ENCODE results near the gene MYO16.
"Not testable (repeated sequence)": the region's sequence is repeated elsewhere in the genome, so short reads cannot be mapped to it uniquely, and the experiment has no call there.

Gene MYO16

GRCh38 chr13:109091249-109091648 lies 461.8 kb downstream of the MYO16 start:
- DNase-seq = no peak

GRCh38 chr13:109092186-109092585 lies 462.8 kb downstream of the MYO16 start:
- not testable (repeated sequence) for DNase-seq

- no peak for DNase-seq
Measured at GRCh38 chr13:109093998-109094397, 464.6 kb downstream of the MYO16 start.

- DNase-seq = no peak
Measured at GRCh38 chr13:109095126-109095525, 465.7 kb downstream of the MYO16 start.

GRCh38 chr13:109096101-109096500 lies 466.7 kb downstream of the MYO16 start:
- no peak for DNase-seq

- DNase-seq = no peak
Measured at GRCh38 chr13:109100705-109101304, 471.4 kb downstream of the MYO16 start.

- no peak for DNase-seq
Measured at GRCh38 chr13:109101550-109102144, 472.2 kb downstream of the MYO16 start.

DNA sequence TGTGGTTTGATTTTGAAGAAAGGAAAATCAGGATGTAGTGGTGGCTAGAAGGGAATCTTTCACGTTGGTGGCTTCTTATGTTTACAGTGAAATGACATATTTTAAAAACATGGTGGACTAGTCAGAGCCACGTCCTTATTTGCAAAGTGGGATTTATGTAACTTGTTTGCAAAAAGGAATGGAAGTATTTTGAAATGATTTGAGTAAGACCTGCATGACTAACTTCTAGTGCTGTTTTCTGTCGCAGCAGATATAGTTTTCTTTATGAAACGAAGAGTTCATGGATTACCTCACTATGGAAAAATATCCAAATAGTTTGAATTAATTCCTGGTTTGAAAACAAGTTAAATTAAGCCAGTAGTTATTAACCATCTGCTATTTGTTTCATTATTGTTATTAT lies 476.5 kb downstream of the MYO16 start:
- no peak for DNase-seq

- DNase-seq = no peak
Measured at GRCh38 chr13:109110159-109110558, 480.7 kb downstream of the MYO16 start.

GRCh38 chr13:109111141-109111540 lies 481.7 kb downstream of the MYO16 start:
- no peak for DNase-seq

GRCh38 chr13:109113427-109113826 lies 484.0 kb downstream of the MYO16 start:
- DNase-seq = no peak

DNA sequence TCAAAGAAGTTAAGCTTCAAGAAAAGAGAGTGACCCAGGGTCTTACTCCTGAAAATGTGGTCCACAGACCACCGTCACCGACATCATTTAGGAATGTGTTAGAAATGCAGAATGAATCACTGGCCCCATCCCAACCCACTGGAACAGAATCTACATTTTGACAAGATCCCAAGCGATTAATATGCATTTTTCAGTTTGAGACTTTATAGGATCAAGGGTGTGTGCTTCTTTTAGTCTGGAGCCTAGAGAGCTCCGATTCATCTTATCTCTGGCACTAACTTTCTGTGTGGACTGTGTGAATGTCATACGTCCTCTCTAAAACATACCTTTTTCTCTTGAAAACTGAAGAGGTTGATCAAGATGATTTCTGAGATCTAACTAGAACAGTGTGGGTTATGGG lies 484.8 kb downstream of the MYO16 start:
- DNase-seq = no peak

- DNase-seq = no peak
Measured at GRCh38 chr13:109114991-109115390, 485.6 kb downstream of the MYO16 start.

- DNase-seq = no peak
Measured at GRCh38 chr13:109118521-109118920, 489.1 kb downstream of the MYO16 start.

GRCh38 chr13:109119896-109120295 lies 490.5 kb downstream of the MYO16 start:
- no peak for DNase-seq

GRCh38 chr13:109121826-109122225 lies 492.4 kb downstream of the MYO16 start:
- no peak for DNase-seq

- DNase-seq = no peak
Measured at GRCh38 chr13:109123971-109124370, 494.6 kb downstream of the MYO16 start.

- no peak for DNase-seq
Measured at GRCh38 chr13:109126178-109126577, 496.8 kb downstream of the MYO16 start.

DNA sequence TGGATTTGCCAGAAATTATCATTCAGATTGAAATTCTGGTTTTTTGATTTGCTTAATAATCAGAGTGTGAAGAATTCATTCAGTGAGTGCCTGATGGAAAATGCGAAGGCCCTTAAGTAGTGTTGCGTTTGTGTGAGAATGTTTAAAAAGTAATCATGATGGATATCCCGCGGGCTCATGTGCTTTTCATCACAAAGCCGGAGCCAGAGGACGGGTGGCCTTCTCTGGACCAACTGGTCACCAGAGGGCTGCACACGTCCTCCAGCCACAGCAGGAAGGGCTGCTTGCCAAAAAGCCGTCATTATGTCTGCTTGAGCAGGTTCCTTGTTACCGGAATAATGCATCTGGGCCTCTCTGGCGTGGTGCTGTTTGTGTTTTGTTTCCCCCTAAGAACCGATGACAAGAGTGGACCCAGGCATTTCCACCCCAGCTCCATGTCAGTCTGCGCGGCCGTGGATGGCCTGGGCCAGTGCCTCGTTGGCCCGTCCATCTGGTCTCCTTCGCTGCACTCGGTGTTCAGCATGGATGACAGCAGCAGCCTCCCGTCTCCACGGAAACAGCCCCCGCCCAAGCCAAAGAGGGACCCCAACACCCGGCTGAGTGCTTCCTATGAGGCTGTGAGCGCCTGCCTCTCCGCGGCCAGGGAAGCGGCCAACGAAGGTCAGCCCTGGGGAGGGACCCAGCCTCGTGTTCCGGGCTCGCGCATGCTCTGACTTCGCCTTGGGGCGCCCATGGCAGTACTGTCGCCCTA lies 497.7 kb downstream of the MYO16 start:
- DNase-seq = no peak

DNA sequence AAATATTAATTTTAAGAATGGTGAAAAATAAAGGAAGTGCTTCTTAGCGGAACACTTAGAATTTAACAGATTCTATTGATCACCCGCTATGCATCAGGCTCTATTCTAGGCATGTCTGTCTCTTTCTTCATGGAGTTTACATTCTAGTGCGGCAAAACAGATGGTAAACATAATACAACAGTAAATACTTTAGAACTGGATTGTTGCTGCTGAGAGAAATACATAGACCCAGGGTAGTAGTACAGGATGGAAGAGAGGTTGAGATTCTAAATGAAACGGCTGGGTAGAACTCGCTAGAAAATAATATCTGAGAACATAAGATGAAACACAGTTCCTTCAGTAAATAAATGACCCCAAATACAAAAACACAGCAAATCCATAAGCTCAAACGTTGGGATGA lies 498.7 kb downstream of the MYO16 start:
- DNase-seq = no peak

GRCh38 chr13:109130093-109130835 lies 500.9 kb downstream of the MYO16 start:
- DNase-seq = no peak

DNA sequence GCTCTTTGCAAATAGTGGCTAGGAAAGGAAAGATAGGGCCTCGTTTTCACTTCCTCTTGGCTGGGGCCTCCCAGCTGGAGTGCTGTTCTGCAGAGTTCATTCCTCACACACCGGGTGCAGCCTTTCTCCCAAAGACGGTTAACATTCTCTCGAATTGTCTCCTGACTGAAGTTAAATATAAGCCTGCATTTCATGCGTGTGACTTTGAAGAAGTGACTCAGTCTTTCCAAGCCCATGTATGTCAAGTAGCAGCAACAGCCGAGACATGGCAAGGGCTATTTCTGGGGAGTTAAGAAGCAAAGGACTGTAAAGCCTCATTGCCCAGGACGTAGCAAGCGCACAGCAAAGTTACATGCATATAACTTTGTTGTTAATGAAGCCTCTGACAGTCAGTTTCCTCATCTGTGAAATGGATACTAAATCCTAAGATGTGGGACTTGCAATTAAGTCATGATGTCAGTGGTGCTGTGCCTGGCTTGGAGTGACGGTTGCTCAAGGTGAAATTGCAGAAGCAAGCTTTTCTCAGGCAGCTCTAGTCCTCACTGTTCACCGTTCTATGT lies 502.4 kb downstream of the MYO16 start:
- DNase-seq = no peak

DNA sequence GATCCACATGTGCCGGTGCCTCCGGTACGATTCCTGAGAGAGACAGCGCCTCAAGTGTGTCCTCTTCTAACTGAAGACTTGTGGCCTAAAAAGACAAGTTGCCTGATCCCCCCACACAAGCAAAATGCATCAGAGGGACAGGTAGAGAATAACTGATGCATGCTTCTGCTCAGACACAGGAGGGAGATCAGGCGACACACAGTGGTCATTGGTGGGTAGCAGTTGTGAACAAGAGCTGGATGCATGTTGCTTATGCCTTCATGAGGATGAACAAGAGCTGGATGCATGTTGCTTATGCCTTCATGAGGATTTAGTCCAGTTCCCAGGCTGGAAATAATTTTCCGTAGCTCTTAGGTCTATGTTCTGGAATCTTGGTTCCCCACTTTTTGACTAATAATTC lies 505.6 kb downstream of the MYO16 start:
- no peak for DNase-seq
